ENCODE data around the gene ARL8A. TPM values are rescaled to one million over a fixed set of nuclear protein-coding genes. Genes with fewer than 3 reads are reported as not detected.

Gene ARL8A
- total RNA-seq, 1 experiment from 2014 or later: 45.6 TPM

DNA sequence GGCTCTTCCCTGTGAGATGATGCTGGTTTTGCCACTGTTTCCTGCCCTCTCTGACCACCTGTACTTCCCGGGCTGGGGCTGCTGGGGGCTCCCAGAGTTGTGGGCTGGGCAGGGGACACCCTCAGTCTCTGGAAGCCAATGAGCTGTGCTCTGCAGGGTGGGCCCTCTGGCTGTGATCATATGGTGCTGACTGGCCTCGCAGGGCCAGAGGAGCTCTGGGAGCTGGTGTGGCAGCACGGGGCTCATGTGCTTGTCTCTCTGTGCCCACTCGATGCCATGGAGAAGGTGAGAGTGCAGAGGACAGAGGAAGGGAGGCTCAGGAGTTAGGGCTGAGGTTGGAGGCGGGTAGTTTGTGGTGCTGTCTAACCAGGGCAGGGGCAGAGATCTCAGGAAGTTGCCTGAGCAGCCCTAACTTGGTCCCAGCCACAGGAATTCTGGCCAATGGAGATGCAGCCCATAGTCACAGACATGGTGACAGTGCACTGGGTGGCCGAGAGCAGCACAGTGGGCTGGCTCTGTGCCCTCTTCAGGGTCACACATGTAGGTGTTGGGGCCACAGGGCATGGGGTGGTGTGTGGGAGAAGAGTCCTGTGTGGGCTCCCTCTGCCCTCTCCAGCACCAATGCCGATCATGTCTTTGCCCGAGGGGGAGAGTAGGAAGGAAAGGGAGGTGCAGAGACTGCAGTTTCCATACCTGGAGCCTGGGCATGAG is 43.3 kb upstream of the ARL8A start:
- ATAC-seq (no peak), DNase-seq (ENCODE audit: low read depth, low spot score) (no peak)
- Histone ChIP-seq H3K9me3 (ENCODE audit: control insufficient read depth in 1 of 2, insufficient read depth in 1 of 2, low read depth in 1 of 2, low read length in 2 of 2) (no peaks in the 10 kb centered on the region), H3K4me1 (ENCODE audit: control insufficient read depth in 1 of 2, insufficient read depth in 2 of 2, low read length in 2 of 2) (peaks cover 0 to 11% of the 10 kb centered on the region in 2 experiments; a peak in 3 of 4 replicates), H3K27ac (ENCODE audit: low read depth, low read length) (no peak overlapping the region), H3K4me2 (ENCODE audit: low read length) (no peak overlapping the region), H2AFZ (ENCODE audit: low read depth, low read length, poor library complexity, severe bottlenecking) (no peak overlapping the region), H4K20me1 (ENCODE audit: insufficient read depth) (no peaks in the 10 kb centered on the region), H3K79me2 (ENCODE audit: insufficient read depth, low read length) (no peaks in the 10 kb centered on the region), H3K9ac (ENCODE audit: low read length) (no peak overlapping the region), H3K9me2 (ENCODE audit: insufficient read depth) (no peaks in the 10 kb centered on the region), H3K4me3 (replicated peaks in 1 of 2; ENCODE audit: low read depth in 1 of 2, low read length in 2 of 2) (no peak overlapping the region), H3K36me3 (ENCODE audit: control insufficient read depth in 1 of 2, insufficient read depth in 2 of 2, low read length in 2 of 2) (no peaks in the 10 kb centered on the region), H3K27me3 (ENCODE audit: insufficient read depth, low read length) (no peaks in the 10 kb centered on the region)
- intact Hi-C loops (cut with micrococcal nuclease): loop anchor here (10.0 kb wide), 1 partner anchor 437 kb away; no protein-coding TSS in a partner anchor
- TF ChIP-seq, protein P1, sequence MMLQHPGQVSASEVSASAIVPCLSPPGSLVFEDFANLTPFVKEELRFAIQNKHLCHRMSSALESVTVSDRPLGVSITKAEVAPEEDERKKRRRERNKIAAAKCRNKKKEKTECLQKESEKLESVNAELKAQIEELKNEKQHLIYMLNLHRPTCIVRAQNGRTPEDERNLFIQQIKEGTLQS (IDR thresholded peaks at IDR 0.05): no peak
- TF ChIP-seq CBX3 (IDR thresholded peaks at IDR 0.05; ENCODE audit: low read depth): no peak
- TF ChIP-seq YY1 (IDR thresholded peaks at IDR 0.05; ENCODE audit: extremely low read depth, insufficient replicate concordance, low read depth, low read length): no peak
- TF ChIP-seq, protein P2, sequence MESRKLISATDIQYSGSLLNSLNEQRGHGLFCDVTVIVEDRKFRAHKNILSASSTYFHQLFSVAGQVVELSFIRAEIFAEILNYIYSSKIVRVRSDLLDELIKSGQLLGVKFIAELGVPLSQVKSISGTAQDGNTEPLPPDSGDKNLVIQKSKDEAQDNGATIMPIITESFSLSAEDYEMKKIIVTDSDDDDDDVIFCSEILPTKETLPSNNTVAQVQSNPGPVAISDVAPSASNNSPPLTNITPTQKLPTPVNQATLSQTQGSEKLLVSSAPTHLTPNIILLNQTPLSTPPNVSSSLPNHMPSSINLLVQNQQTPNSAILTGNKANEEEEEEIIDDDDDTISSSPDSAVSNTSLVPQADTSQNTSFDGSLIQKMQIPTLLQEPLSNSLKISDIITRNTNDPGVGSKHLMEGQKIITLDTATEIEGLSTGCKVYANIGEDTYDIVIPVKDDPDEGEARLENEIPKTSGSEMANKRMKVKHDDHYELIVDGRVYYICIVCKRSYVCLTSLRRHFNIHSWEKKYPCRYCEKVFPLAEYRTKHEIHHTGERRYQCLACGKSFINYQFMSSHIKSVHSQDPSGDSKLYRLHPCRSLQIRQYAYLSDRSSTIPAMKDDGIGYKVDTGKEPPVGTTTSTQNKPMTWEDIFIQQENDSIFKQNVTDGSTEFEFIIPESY (IDR thresholded peaks at IDR 0.05; ENCODE audit: extremely low read depth, insufficient replicate concordance, low read length): no peak
- no peak for TF ChIP-seq TCF7L2 (IDR thresholded peaks at IDR 0.05; ENCODE audit: borderline replicate concordance, extremely low read depth, insufficient read depth, insufficient read length)
- TF ChIP-seq ELF1 (IDR thresholded peaks at IDR 0.05; ENCODE audit: borderline replicate concordance, low read depth): no peak
- TF ChIP-seq CEBPB (IDR thresholded peaks at IDR 0.05; ENCODE audit: low read depth): no peak
- TF ChIP-seq FOSL1 (IDR thresholded peaks at IDR 0.05; ENCODE audit: low read depth): no peak
- BruUV-seq (replicated peaks): no TSS peak
- ChIA-PET CTCF (interaction anchor here (1.0 to 3.1 kb wide), 3 partner anchors 15 to 127 kb away, joined by 5 to 31 read pairs (median 10); no protein-coding TSS in a partner anchor), RAD21 (ENCODE audit: low non-redundant PET in 1 of 2, low total read pairs in 2 of 2, uncharacterized antibody in 2 of 2, unreplicated experiment in 2 of 2) (interaction anchor here in 1 of 2 experiments (0.6 kb wide), 1 partner anchor 53 kb away, joined by 5 read pairs; no protein-coding TSS in a partner anchor), POLR2A (no interaction called here)
